Measurements from ENCODE around the gene COMMD7. TPM values are rescaled to one million over a fixed set of nuclear protein-coding genes. Genes with fewer than 3 reads are reported as not detected.

Gene COMMD7
- 107 TPM for polyA plus RNA-seq (2013)

DNA sequence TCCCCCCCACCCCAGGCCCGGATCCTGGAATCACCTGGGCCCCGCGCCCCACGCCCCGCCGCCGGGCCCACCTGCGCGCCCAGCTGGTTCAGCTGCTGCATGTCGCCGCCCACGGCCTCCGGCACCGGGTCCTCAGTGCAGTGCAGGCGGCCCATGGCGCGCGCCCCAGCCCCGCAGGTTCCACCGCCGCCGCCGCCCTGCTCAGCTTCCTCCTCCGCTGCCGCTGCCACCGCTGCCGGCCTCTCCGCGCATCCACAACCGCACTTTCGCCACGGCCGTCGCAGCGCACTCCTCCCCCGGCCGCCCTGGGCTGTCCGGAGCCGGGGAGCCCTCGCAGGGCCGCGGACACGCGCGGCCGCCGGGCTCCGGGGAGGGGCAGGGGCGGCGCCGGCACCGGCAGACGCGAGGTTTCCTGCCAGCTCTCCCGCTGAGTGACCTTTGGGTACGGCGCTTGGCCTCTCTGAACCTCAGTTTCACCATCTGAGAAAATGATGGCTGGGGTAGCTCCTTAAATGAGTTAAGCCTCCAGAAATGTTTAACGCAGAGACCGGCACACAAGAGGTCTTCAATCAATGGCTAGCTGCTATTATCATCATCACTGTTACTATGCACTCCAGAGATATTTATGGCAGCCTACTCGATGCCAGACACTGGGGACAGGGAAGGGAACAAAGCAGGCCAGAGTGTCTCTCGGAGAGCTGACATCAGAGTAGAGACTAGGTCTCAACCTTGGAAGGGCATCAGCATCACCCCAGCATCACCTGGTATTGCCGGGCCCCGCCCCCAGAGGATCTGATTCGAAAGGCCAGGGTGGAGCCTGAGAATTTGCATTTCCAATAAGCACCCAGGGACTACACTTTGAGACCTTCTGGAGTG is at the start of gene COMMD7:
TSS of gene COMMD7 (minus strand) at position 231 of the 876 bp plus-strand sequence. CDS start at position 155, 76 bp downstream.
- no peaks in the 10 kb centered on the region for H3K36me3 ChIP-seq (ENCODE audit: control insufficient read depth in 4 of 4, insufficient read depth in 4 of 4, low read length in 3 of 4)
- POLR2A ChIA-PET: interaction anchor here (1.0 to 1.8 kb wide), 5 partner anchors 13 to 70 kb away, joined by 3 to 11 read pairs (median 6); partner anchors contain the start of genes C20orf203 and DNMT3B
- CTCF ChIA-PET: interaction anchor here (0.8 to 5.9 kb wide), 11 partner anchors 12 to 78 kb away, joined by 3 to 33 read pairs (median 5); partner anchors contain the start of gene C20orf203
- peak within 1 kb of the TSS; percentile 80 to 93 for H3K27ac ChIP-seq (ENCODE audit: insufficient read depth in 1 of 2, low read depth in 1 of 2, low read length in 2 of 2, poor library complexity in 1 of 2, severe bottlenecking in 2 of 2)
- H3K4me1 ChIP-seq (ENCODE audit: control extremely low read depth in 1 of 4, control insufficient read depth in 4 of 4, insufficient read depth in 4 of 4, low read length in 3 of 4): peaks cover 10 to 47% (median 32%) of the 10 kb centered on the region in 4 experiments
- H3K9me3 ChIP-seq (ENCODE audit: control extremely low read depth in 1 of 5, control insufficient read depth in 4 of 5, insufficient read depth in 2 of 5, low read depth in 1 of 5, low read length in 4 of 5): no peaks in the 10 kb centered on the region
- WGBS (ENCODE audit: insufficient coverage): 2% methylated on average over 57 of the region's 64 CpGs
- peak within 1 kb of the TSS; percentile 45 to 96 (median 88) for H3K4me3 ChIP-seq (ENCODE audit: control insufficient read depth in 1 of 7, extremely low read depth in 1 of 7, insufficient read depth in 4 of 7, low read depth in 2 of 7, low read length in 6 of 7)
- H3K27me3 ChIP-seq (replicated peaks in 2 of 5; ENCODE audit: control insufficient read depth in 4 of 5, insufficient read depth in 5 of 5, low read length in 4 of 5): no peaks in the 10 kb centered on the region
- DNase-seq: peak; percentile 74 to 85 (median 75)

DNA sequence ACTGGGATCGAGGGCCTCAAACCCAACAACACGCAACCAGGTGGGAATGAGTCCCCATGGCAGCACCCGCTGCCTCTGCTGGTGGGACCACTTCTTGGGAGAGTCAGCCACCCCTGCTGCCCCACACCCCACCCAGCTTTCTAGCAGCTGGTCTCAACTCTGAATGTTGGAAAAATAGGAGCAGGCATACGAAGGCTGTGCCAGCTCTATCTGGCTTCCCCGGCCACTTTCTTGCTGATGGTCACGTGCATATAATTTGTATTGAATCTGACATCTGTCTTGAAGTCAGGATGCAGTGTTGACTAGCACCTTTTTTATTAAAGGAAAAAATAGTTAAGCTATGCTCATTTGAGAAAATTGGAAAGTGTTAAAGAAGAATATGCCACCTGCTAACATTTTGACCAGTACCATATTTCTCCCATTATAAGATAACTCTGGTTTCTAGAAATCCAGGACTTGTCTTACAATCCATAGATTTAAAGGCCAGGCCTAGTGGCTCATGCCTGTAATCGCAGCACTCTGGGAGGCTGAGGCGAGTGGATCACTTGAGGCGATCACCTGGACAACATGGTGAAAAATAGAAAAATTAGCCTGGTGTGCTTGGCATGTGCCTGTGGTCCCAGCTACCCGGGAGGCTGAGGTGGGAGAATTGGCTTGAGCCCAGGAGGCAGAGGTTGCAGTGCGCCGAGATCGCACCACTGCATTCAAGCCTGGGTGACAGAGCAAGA is 49.6 kb upstream of the COMMD7 start:
- CTCF ChIA-PET: interaction anchor here (0.8 to 5.2 kb wide), 5 partner anchors 11 to 140 kb away, joined by 3 to 22 read pairs (median 3); no protein-coding TSS in a partner anchor
- POLR2A ChIA-PET: no interaction called here
- 97% methylated on average over 9 of the region's 13 CpGs for WGBS (ENCODE audit: insufficient coverage)
- peaks cover 0 to 29% (median 16%) of the 10 kb centered on the region in 4 experiments for H3K4me1 ChIP-seq (ENCODE audit: control extremely low read depth in 1 of 4, control insufficient read depth in 4 of 4, insufficient read depth in 4 of 4, low read length in 3 of 4)
- H3K27ac ChIP-seq (ENCODE audit: insufficient read depth in 1 of 2, low read depth in 1 of 2, low read length in 2 of 2, poor library complexity in 1 of 2, severe bottlenecking in 2 of 2): no peak overlapping the region
- H3K36me3 ChIP-seq (ENCODE audit: control insufficient read depth in 4 of 4, insufficient read depth in 4 of 4, low read length in 3 of 4): peaks cover 4 to 96% (median 73%) of the 10 kb centered on the region in 4 experiments
- H3K9me3 ChIP-seq (ENCODE audit: control extremely low read depth in 1 of 5, control insufficient read depth in 4 of 5, insufficient read depth in 2 of 5, low read depth in 1 of 5, low read length in 4 of 5): no peaks in the 10 kb centered on the region
- peak in 1 of 3 donors; percentile 12 for DNase-seq
- no peak overlapping the region for H3K4me3 ChIP-seq (ENCODE audit: control insufficient read depth in 1 of 7, extremely low read depth in 1 of 7, insufficient read depth in 4 of 7, low read depth in 2 of 7, low read length in 6 of 7)
- H3K27me3 ChIP-seq (replicated peaks in 2 of 5; ENCODE audit: control insufficient read depth in 4 of 5, insufficient read depth in 5 of 5, low read length in 4 of 5): no peaks in the 10 kb centered on the region

DNA sequence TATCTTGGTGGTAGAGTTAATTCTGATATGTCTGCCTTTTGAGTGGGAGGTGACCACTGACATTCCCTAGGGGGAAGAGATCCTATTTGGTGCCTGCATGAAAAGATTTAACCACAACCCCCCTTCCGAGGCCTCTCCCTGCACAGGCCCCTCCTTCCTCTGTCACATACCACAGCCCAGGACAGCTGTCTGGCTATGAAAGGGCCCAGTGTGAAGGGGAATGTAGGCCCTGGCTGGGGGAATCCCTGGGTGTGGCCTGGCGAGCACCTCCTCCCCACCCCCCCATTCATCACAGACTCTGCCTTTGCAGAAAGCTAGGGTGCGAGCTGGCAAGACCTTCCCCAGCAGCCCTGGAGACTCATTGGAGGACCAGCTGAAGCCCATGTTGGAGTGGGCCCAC is 49.0 kb upstream of the COMMD7 start:
- DNase-seq: peak in 2 of 3 donors; percentile 33 to 44
- Histone ChIP-seq H3K27me3 (replicated peaks in 2 of 5; ENCODE audit: control insufficient read depth in 4 of 5, insufficient read depth in 5 of 5, low read length in 4 of 5) (no peaks in the 10 kb centered on the region), H3K27ac (ENCODE audit: insufficient read depth in 1 of 2, low read depth in 1 of 2, low read length in 2 of 2, poor library complexity in 1 of 2, severe bottlenecking in 2 of 2) (no peak overlapping the region), H3K9me3 (ENCODE audit: control extremely low read depth in 1 of 5, control insufficient read depth in 4 of 5, insufficient read depth in 2 of 5, low read depth in 1 of 5, low read length in 4 of 5) (no peaks in the 10 kb centered on the region), H3K4me3 (ENCODE audit: control insufficient read depth in 1 of 7, extremely low read depth in 1 of 7, insufficient read depth in 4 of 7, low read depth in 2 of 7, low read length in 6 of 7) (no peak overlapping the region), H3K4me1 (ENCODE audit: control extremely low read depth in 1 of 4, control insufficient read depth in 4 of 4, insufficient read depth in 4 of 4, low read length in 3 of 4) (peaks cover 0 to 28% (median 16%) of the 10 kb centered on the region in 4 experiments), H3K36me3 (ENCODE audit: control insufficient read depth in 4 of 4, insufficient read depth in 4 of 4, low read length in 3 of 4) (peaks cover 4 to 96% (median 72%) of the 10 kb centered on the region in 4 experiments)
- WGBS (ENCODE audit: insufficient coverage): no CpG with 5 or more reads among the region's 3 CpGs
- ChIA-PET POLR2A (no interaction called here), CTCF (interaction anchor here (0.8 to 5.2 kb wide), 6 partner anchors 12 to 139 kb away, joined by 3 to 22 read pairs (median 3); no protein-coding TSS in a partner anchor)

DNA sequence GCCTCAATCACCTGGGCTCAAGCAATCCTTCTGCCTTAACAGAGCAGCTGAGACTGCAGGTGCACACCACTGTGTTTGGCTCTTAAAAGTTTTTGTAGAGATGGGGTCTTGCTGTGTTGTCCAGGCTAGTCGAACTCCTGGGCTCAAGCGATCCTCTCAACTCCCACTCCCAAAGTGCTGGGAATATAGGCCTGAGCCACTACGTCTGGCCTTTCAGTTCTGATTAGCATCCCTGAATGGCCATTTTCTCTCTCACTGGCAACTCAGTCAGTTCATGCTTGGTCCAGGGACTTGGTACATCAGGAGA is 47.4 kb upstream of the COMMD7 start:
- 100% methylated on average over 3 of the region's 3 CpGs for WGBS (ENCODE audit: insufficient coverage)
- H3K9me3 ChIP-seq (ENCODE audit: control extremely low read depth in 1 of 5, control insufficient read depth in 4 of 5, insufficient read depth in 2 of 5, low read depth in 1 of 5, low read length in 4 of 5): no peaks in the 10 kb centered on the region
- POLR2A ChIA-PET: no interaction called here
- H3K27ac ChIP-seq (ENCODE audit: insufficient read depth in 1 of 2, low read depth in 1 of 2, low read length in 2 of 2, poor library complexity in 1 of 2, severe bottlenecking in 2 of 2): no peak overlapping the region
- no peak for DNase-seq
- CTCF ChIA-PET: interaction anchor here (0.6 to 5.2 kb wide), 15 partner anchors 10 to 310 kb away, joined by 3 to 22 read pairs (median 4); partner anchors contain the start of genes C20orf203 and MAPRE1
- H3K4me1 ChIP-seq (ENCODE audit: control extremely low read depth in 1 of 4, control insufficient read depth in 4 of 4, insufficient read depth in 4 of 4, low read length in 3 of 4): peaks cover 0 to 15% (median 9%) of the 10 kb centered on the region in 4 experiments
- H3K27me3 ChIP-seq (replicated peaks in 2 of 5; ENCODE audit: control insufficient read depth in 4 of 5, insufficient read depth in 5 of 5, low read length in 4 of 5): no peaks in the 10 kb centered on the region
- H3K4me3 ChIP-seq (ENCODE audit: control insufficient read depth in 1 of 7, extremely low read depth in 1 of 7, insufficient read depth in 4 of 7, low read depth in 2 of 7, low read length in 6 of 7): no peak overlapping the region
- peaks cover 4 to 94% (median 73%) of the 10 kb centered on the region in 4 experiments for H3K36me3 ChIP-seq (ENCODE audit: control insufficient read depth in 4 of 4, insufficient read depth in 4 of 4, low read length in 3 of 4)

DNA sequence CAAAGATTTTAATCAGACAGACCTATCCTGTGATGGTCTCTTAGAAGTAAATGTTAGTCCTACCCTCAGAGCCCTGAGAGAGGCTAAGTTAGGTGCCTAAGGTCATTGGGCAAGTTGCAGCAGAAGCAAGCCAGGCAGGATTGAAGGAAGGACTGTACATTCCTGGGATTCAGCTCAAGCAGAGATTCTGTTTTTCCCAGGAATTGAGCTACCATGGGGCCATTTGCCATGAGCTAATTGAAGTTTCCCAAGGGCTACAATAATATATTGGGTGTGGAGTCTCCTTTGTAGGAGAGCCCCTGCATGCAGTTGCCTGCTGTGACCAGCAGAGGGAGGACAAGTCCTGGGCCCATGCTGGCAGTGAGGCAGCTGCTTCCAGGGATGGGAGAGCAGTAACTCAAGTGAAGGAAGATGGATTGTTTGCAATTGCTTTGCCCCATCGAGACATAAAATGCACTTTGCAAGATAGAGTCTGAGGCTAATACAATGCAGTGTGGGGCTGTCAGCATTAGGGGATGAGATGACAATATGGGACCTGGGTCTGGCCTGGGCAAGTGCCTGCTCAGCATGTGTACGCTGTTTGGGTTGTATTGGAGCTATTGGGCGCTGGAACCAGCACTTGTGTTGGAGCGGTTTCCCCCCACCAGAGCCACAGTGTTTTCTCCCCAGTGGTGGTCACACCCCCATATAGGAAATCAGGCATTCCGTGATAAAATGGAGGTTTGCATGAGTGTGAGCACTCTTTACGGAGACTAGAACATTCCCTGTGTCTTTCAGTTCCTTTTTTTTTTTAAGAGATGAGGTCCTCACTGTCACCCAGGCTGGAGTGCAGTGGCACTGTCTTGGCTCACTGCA is 46.9 kb upstream of the COMMD7 start:
- Histone ChIP-seq H3K27ac (ENCODE audit: insufficient read depth in 1 of 2, low read depth in 1 of 2, low read length in 2 of 2, poor library complexity in 1 of 2, severe bottlenecking in 2 of 2) (no peak overlapping the region), H3K27me3 (replicated peaks in 2 of 5; ENCODE audit: control insufficient read depth in 4 of 5, insufficient read depth in 5 of 5, low read length in 4 of 5) (no peaks in the 10 kb centered on the region), H3K36me3 (ENCODE audit: control insufficient read depth in 4 of 4, insufficient read depth in 4 of 4, low read length in 3 of 4) (peaks cover 4 to 94% (median 72%) of the 10 kb centered on the region in 4 experiments), H3K4me1 (ENCODE audit: control extremely low read depth in 1 of 4, control insufficient read depth in 4 of 4, insufficient read depth in 4 of 4, low read length in 3 of 4) (peaks cover 0 to 15% (median 8%) of the 10 kb centered on the region in 4 experiments), H3K9me3 (ENCODE audit: control extremely low read depth in 1 of 5, control insufficient read depth in 4 of 5, insufficient read depth in 2 of 5, low read depth in 1 of 5, low read length in 4 of 5) (no peaks in the 10 kb centered on the region), H3K4me3 (ENCODE audit: control insufficient read depth in 1 of 7, extremely low read depth in 1 of 7, insufficient read depth in 4 of 7, low read depth in 2 of 7, low read length in 6 of 7) (no peak overlapping the region)
- ChIA-PET CTCF (interaction anchor here (0.6 to 5.2 kb wide), 23 partner anchors 9 to 310 kb away, joined by 3 to 24 read pairs (median 4); partner anchors contain the start of genes C20orf203 and MAPRE1), POLR2A (no interaction called here)
- DNase-seq: peak; percentile 54 to 74 (median 69)
- 67% methylated on average over 6 of the region's 6 CpGs for WGBS (ENCODE audit: insufficient coverage)

DNA sequence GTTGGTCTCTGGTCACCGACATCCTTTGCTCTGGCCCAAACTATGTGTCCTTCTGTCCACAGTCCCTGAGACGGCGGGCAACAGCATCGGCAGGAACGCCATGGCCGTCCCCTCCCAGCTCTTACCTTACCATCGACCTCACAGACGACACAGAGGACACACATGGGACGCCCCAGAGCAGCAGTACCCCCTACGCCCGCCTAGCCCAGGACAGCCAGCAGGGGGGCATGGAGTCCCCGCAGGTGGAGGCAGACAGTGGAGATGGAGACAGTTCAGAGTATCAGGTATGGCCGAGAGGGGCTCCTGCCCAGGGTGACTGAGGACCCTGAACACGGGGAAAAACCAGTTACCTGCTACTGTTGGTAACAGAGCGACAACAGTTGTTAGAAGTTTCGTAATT is 43.9 kb upstream of the COMMD7 start:
- peaks cover 4 to 95% (median 75%) of the 10 kb centered on the region in 4 experiments for H3K36me3 ChIP-seq (ENCODE audit: control insufficient read depth in 4 of 4, insufficient read depth in 4 of 4, low read length in 3 of 4)
- H3K9me3 ChIP-seq (ENCODE audit: control extremely low read depth in 1 of 5, control insufficient read depth in 4 of 5, insufficient read depth in 2 of 5, low read depth in 1 of 5, low read length in 4 of 5): no peaks in the 10 kb centered on the region
- H3K27me3 ChIP-seq (replicated peaks in 2 of 5; ENCODE audit: control insufficient read depth in 4 of 5, insufficient read depth in 5 of 5, low read length in 4 of 5): no peaks in the 10 kb centered on the region
- CTCF ChIA-PET: interaction anchor here (1.2 to 3.3 kb wide), 2 partner anchors 9 to 288 kb away, joined by 3 to 24 read pairs; no protein-coding TSS in a partner anchor
- H3K4me3 ChIP-seq (ENCODE audit: control insufficient read depth in 1 of 7, extremely low read depth in 1 of 7, insufficient read depth in 4 of 7, low read depth in 2 of 7, low read length in 6 of 7): no peak overlapping the region
- H3K4me1 ChIP-seq (ENCODE audit: control extremely low read depth in 1 of 4, control insufficient read depth in 4 of 4, insufficient read depth in 4 of 4, low read length in 3 of 4): peaks cover 0 to 4% (median 2%) of the 10 kb centered on the region in 4 experiments
- H3K27ac ChIP-seq (ENCODE audit: insufficient read depth in 1 of 2, low read depth in 1 of 2, low read length in 2 of 2, poor library complexity in 1 of 2, severe bottlenecking in 2 of 2): no peak overlapping the region
- DNase-seq: no peak
- 94% methylated on average over 14 of the region's 16 CpGs for WGBS (ENCODE audit: insufficient coverage)
- POLR2A ChIA-PET: no interaction called here

All from common myeloid progenitor, CD34-positive (primary cell).